Measurements from ENCODE around the gene CDKN1B.

DNA sequence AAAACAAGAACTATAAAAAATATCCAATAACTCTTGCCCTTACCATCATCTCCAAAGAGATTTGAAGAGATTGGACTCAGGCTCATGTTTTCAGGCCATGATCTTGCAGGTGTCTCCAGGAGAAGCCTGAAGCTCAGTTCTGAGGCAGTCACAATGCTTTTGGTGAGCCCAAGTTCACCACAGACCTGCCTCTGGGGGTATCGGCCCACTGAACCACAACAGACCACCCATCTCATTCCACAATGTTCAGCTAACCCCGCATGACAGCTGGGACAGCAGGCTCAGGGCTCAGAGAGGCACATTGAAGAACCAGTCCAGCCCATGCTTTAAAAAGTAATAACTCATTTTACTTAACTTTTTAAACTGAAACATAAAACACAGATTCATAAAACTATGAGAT, 40.0 kb downstream of the CDKN1B start:
- TF ChIP-seq, protein P1, sequence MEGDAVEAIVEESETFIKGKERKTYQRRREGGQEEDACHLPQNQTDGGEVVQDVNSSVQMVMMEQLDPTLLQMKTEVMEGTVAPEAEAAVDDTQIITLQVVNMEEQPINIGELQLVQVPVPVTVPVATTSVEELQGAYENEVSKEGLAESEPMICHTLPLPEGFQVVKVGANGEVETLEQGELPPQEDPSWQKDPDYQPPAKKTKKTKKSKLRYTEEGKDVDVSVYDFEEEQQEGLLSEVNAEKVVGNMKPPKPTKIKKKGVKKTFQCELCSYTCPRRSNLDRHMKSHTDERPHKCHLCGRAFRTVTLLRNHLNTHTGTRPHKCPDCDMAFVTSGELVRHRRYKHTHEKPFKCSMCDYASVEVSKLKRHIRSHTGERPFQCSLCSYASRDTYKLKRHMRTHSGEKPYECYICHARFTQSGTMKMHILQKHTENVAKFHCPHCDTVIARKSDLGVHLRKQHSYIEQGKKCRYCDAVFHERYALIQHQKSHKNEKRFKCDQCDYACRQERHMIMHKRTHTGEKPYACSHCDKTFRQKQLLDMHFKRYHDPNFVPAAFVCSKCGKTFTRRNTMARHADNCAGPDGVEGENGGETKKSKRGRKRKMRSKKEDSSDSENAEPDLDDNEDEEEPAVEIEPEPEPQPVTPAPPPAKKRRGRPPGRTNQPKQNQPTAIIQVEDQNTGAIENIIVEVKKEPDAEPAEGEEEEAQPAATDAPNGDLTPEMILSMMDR (IDR thresholded peaks at IDR 0.05 in 4 of 5, conservative IDR thresholded peaks at IDR 0.05 in 1 of 5), result no peak
- no peak for TF ChIP-seq POLR2A (IDR thresholded peaks at IDR 0.05)
